ENCODE results near the gene RAB44.

DNA sequence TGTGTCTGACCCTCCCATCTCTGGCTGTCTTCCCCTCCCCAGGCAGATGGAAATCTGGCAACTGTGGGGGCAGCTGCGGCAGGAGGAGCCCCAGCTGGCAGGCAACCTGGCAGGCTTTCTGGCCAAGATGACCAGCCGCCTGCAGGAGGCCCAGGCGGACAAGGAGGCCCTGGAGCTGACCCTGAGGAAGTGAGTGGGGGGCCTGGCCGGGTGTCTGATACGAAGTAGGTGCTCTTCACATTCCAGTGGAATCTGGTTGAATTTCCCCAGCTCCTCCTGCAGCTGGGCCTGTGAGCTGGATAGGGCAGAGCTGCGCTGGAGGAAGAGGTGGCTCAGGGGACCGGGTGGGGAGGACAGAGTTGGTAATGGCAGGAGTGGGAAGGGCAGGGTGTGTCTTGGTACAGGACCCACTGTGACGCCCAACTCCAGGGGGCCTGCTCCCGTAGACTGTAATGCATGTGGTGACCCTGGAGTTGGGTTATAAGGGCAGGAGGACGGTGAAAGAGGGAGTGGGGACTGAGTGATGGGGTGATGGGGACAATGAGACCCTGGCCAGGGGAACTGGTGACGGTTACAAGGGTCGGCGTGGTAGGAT is 19.7 kb downstream of the RAB44 start:
- TF ChIP-seq TAF1 (IDR thresholded peaks at IDR 0.05; ENCODE audit: control insufficient read depth, extremely low read depth, insufficient read depth, low read length, severe bottlenecking) (no peak), KDM1A (IDR thresholded peaks at IDR 0.05) (no peak), RAD51 (IDR thresholded peaks at IDR 0.05; ENCODE audit: borderline replicate concordance, low read depth) (no peak), ZFP30 (CRISPR knock-in tag; IDR thresholded peaks at IDR 0.05; ENCODE audit: borderline replicate concordance) (no peak), FIP1L1 (IDR thresholded peaks at IDR 0.05; ENCODE audit: low read depth, low read length, poor library complexity, severe bottlenecking) (no peak), ZNF121 (CRISPR knock-in tag; conservative IDR thresholded peaks at IDR 0.05) (no peak), ZNF133 (CRISPR knock-in tag; IDR thresholded peaks at IDR 0.05) (no peak)
- TF ChIP-seq, protein P1, sequence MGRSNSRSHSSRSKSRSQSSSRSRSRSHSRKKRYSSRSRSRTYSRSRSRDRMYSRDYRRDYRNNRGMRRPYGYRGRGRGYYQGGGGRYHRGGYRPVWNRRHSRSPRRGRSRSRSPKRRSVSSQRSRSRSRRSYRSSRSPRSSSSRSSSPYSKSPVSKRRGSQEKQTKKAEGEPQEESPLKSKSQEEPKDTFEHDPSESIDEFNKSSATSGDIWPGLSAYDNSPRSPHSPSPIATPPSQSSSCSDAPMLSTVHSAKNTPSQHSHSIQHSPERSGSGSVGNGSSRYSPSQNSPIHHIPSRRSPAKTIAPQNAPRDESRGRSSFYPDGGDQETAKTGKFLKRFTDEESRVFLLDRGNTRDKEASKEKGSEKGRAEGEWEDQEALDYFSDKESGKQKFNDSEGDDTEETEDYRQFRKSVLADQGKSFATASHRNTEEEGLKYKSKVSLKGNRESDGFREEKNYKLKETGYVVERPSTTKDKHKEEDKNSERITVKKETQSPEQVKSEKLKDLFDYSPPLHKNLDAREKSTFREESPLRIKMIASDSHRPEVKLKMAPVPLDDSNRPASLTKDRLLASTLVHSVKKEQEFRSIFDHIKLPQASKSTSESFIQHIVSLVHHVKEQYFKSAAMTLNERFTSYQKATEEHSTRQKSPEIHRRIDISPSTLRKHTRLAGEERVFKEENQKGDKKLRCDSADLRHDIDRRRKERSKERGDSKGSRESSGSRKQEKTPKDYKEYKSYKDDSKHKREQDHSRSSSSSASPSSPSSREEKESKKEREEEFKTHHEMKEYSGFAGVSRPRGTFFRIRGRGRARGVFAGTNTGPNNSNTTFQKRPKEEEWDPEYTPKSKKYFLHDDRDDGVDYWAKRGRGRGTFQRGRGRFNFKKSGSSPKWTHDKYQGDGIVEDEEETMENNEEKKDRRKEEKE (IDR thresholded peaks at IDR 0.05; ENCODE audit: borderline replicate concordance in 1 of 2, control insufficient read depth in 1 of 2, low read depth in 2 of 2, low read length in 1 of 2): no peak
- TF ChIP-seq, protein P2, sequence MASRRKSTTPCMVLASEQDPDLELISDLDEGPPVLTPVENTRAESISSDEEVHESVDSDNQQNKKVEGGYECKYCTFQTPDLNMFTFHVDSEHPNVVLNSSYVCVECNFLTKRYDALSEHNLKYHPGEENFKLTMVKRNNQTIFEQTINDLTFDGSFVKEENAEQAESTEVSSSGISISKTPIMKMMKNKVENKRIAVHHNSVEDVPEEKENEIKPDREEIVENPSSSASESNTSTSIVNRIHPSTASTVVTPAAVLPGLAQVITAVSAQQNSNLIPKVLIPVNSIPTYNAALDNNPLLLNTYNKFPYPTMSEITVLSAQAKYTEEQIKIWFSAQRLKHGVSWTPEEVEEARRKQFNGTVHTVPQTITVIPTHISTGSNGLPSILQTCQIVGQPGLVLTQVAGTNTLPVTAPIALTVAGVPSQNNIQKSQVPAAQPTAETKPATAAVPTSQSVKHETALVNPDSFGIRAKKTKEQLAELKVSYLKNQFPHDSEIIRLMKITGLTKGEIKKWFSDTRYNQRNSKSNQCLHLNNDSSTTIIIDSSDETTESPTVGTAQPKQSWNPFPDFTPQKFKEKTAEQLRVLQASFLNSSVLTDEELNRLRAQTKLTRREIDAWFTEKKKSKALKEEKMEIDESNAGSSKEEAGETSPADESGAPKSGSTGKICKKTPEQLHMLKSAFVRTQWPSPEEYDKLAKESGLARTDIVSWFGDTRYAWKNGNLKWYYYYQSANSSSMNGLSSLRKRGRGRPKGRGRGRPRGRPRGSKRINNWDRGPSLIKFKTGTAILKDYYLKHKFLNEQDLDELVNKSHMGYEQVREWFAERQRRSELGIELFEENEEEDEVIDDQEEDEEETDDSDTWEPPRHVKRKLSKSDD (conservative IDR thresholded peaks at IDR 0.05; ENCODE audit: low read length): no peak
- TF ChIP-seq, protein P3, sequence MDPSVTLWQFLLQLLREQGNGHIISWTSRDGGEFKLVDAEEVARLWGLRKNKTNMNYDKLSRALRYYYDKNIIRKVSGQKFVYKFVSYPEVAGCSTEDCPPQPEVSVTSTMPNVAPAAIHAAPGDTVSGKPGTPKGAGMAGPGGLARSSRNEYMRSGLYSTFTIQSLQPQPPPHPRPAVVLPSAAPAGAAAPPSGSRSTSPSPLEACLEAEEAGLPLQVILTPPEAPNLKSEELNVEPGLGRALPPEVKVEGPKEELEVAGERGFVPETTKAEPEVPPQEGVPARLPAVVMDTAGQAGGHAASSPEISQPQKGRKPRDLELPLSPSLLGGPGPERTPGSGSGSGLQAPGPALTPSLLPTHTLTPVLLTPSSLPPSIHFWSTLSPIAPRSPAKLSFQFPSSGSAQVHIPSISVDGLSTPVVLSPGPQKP (CRISPR knock-in tag; IDR thresholded peaks at IDR 0.05): no peak
- TF ChIP-seq, protein P4, sequence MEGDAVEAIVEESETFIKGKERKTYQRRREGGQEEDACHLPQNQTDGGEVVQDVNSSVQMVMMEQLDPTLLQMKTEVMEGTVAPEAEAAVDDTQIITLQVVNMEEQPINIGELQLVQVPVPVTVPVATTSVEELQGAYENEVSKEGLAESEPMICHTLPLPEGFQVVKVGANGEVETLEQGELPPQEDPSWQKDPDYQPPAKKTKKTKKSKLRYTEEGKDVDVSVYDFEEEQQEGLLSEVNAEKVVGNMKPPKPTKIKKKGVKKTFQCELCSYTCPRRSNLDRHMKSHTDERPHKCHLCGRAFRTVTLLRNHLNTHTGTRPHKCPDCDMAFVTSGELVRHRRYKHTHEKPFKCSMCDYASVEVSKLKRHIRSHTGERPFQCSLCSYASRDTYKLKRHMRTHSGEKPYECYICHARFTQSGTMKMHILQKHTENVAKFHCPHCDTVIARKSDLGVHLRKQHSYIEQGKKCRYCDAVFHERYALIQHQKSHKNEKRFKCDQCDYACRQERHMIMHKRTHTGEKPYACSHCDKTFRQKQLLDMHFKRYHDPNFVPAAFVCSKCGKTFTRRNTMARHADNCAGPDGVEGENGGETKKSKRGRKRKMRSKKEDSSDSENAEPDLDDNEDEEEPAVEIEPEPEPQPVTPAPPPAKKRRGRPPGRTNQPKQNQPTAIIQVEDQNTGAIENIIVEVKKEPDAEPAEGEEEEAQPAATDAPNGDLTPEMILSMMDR (IDR thresholded peaks at IDR 0.05 in 2 of 3, conservative IDR thresholded peaks at IDR 0.05 in 1 of 3; ENCODE audit: insufficient read depth in 2 of 3, low read depth in 1 of 3, low read length in 3 of 3): no peak

Data from K562 (cell line).